Natural killer cell (primary cell): ENCODE measurements around the gene HACE1. TPM values are rescaled to one million over a fixed set of nuclear protein-coding genes. Genes with fewer than 3 reads are reported as not detected.
"Not testable (repeated sequence)": the region's sequence is repeated elsewhere in the genome, so short reads cannot be mapped to it uniquely, and the experiment has no call there.

Source experiments
- ATAC-seq, 3 donors: fragments of 150-1000 bp in 2 of 3; fragments of 200-7000 bp in 1 of 3; cut with Tn5 transposase; 1 replicate in 1 of 3; 2 replicates in 2 of 3; pipeline ENCODE4 v1.10.0; 2021; ENCODE audit warnings: mild to moderate bottlenecking in 2 of 3, moderate library complexity in 2 of 3
- DNase-seq, 2 donors: peaks; one replicate each; pipeline versions ENCODE4 v3.0.0 to v3.0.0-alpha.2; 2013 to 2021; ENCODE audit warnings: mixed read lengths in 1 of 2
- H3K27ac ChIP-seq: one replicate; pipeline ENCODE4 v1.5.1; 2013; ENCODE audit warnings: mild to moderate bottlenecking, low read length
- H3K27me3 ChIP-seq: one replicate; pipeline ENCODE4 v1.6.1; 2013; ENCODE audit warnings: low read length; ENCODE audit not compliant: control insufficient read depth, insufficient read depth
- H3K36me3 ChIP-seq: one replicate; pipeline ENCODE4 v1.6.1; 2013; ENCODE audit warnings: low read length; ENCODE audit not compliant: control insufficient read depth, insufficient read depth
- H3K4me1 ChIP-seq: one replicate; pipeline ENCODE4 v1.6.1; 2013; ENCODE audit warnings: low read length; ENCODE audit not compliant: control insufficient read depth, insufficient read depth
- H3K4me3 ChIP-seq: one replicate; pipeline ENCODE4 v1.5.1; 2013; ENCODE audit warnings: low read length
- H3K9me3 ChIP-seq: one replicate; pipeline ENCODE4 v1.6.1; 2013; ENCODE audit warnings: low read length; ENCODE audit not compliant: control insufficient read depth, insufficient read depth
- H3K27ac Mint-ChIP-seq, 2 donors: one replicate each; pipeline ENCODE4 v1.8.0; 2022; ENCODE audit warnings: mild to moderate bottlenecking in 2 of 2, mixed read lengths in 2 of 2, moderate library complexity in 1 of 2
- H3K27me3 Mint-ChIP-seq, 2 donors: one replicate each; pipeline ENCODE4 v1.8.0; 2022; ENCODE audit warnings: low read depth in 2 of 2, mixed read lengths in 2 of 2
- H3K36me3 Mint-ChIP-seq: one replicate; pipeline ENCODE4 v1.8.0; 2022; ENCODE audit warnings: mixed read lengths
- H3K4me1 Mint-ChIP-seq, 2 donors: one replicate each; pipeline ENCODE4 v1.8.0; 2022; ENCODE audit warnings: mixed read lengths in 2 of 2
- H3K4me3 Mint-ChIP-seq: one replicate; pipeline ENCODE4 v1.8.0; 2022; ENCODE audit warnings: mild to moderate bottlenecking, moderate library complexity, mixed read lengths
- H3K9me3 Mint-ChIP-seq, 2 donors: one replicate each; pipeline ENCODE4 v1.8.0; 2022; ENCODE audit warnings: mixed read lengths in 2 of 2
- CTCF ChIP-seq: fragments of 200-600 bp; IDR thresholded peaks from one replicate; pipeline ENCODE4 v1.8.0; 2022; ENCODE audit warnings: antibody characterized with exemption
- WGBS: methylation state at CpG from one replicate; pipeline ENCODE4 v1.1.7; 2013; ENCODE audit warnings: missing lambda C conversion rate; ENCODE audit not compliant: insufficient coverage; 5-methylcytosine and 5-hydroxymethylcytosine counted together
- intact Hi-C: fragments of 100-400 bp; cut with micrococcal nuclease; formaldehyde crosslinking; loops from one replicate; pipeline ENCODE4 v1.14.2; 2022
- total RNA-seq, 4 donors: library from RNA; stranded (reverse); fragments of 120-200 nt in 1 of 4; gene quantifications; one replicate each; pipeline versions ENCODE4 v1.2.3 to v1.2.4, GENCODE V29; 2013 to 2022

The HACE1 gene
- total RNA-seq, 3 donors from 2014 or later (not counting 1 experiment from before 2014, with no cell fraction given) = 9.6 to 12.6 (median 9.8) TPM

- Mint-ChIP-seq H3K4me1 (no peaks in the 10 kb centered on the region), H3K36me3 (no peaks in the 10 kb centered on the region), H3K27ac (no peak overlapping the region), H3K9me3 (no peaks in the 10 kb centered on the region), H3K4me3 (no peak overlapping the region), H3K27me3 (no peaks in the 10 kb centered on the region)
- H3K27me3 ChIP-seq = no peaks in the 10 kb centered on the region
- 67% methylated on average over 1 of the region's 2 CpGs for WGBS
- H3K36me3 ChIP-seq = peaks cover 6% of the 10 kb centered on the region
- H3K4me3 ChIP-seq = no peak overlapping the region
- ATAC-seq = no peak
- no peak for TF ChIP-seq CTCF
- no peaks in the 10 kb centered on the region for H3K9me3 ChIP-seq
- no peak for DNase-seq
- H3K4me1 ChIP-seq = no peaks in the 10 kb centered on the region
- intact Hi-C loops = no loop called here
- H3K27ac ChIP-seq = no peak overlapping the region
Measured at GRCh38 chr6:104843229-104843628, 16.5 kb downstream of the HACE1 start.

- no peaks in the 10 kb centered on the region for H3K4me1 ChIP-seq
- H3K27ac Mint-ChIP-seq = no peak overlapping the region
- no peak for ATAC-seq
- H3K36me3 Mint-ChIP-seq = no peaks in the 10 kb centered on the region
- intact Hi-C loops = no loop called here
- no peak for DNase-seq
- TF ChIP-seq CTCF = no peak
- no peaks in the 10 kb centered on the region for H3K27me3 ChIP-seq
- no peak overlapping the region for H3K4me3 ChIP-seq
- no peaks in the 10 kb centered on the region for H3K9me3 Mint-ChIP-seq
- H3K4me1 Mint-ChIP-seq = no peaks in the 10 kb centered on the region
- 92% methylated on average over 1 of the region's 1 CpG for WGBS
- no peaks in the 10 kb centered on the region for H3K9me3 ChIP-seq
- no peak overlapping the region for H3K27ac ChIP-seq
- H3K36me3 ChIP-seq = no peaks in the 10 kb centered on the region
- no peak overlapping the region for H3K4me3 Mint-ChIP-seq
- H3K27me3 Mint-ChIP-seq = no peaks in the 10 kb centered on the region
Measured at GRCh38 chr6:104837158-104837557, 22.6 kb downstream of the HACE1 start.

- H3K4me1 ChIP-seq = not testable (repeated sequence)
- 98% methylated on average over 5 of the region's 5 CpGs for WGBS
Measured at GRCh38 chr6:104836479-104837020, 23.2 kb downstream of the HACE1 start.

GRCh38 chr6:104835782-104836181 lies 23.9 kb downstream of the HACE1 start:
- no peak for TF ChIP-seq CTCF
- no peak for DNase-seq
- H3K4me1 ChIP-seq = no peaks in the 10 kb centered on the region
- Mint-ChIP-seq H3K27me3 (no peaks in the 10 kb centered on the region), H3K36me3 (no peaks in the 10 kb centered on the region), H3K4me3 (no peak overlapping the region), H3K4me1 (no peaks in the 10 kb centered on the region), H3K9me3 (no peaks in the 10 kb centered on the region), H3K27ac (no peak overlapping the region)
- intact Hi-C loops = no loop called here
- no peaks in the 10 kb centered on the region for H3K36me3 ChIP-seq
- H3K27me3 ChIP-seq = no peaks in the 10 kb centered on the region
- H3K4me3 ChIP-seq = no peak overlapping the region
- no peak overlapping the region for H3K27ac ChIP-seq
- H3K9me3 ChIP-seq = no peaks in the 10 kb centered on the region
- no peak for ATAC-seq

More at GRCh38 chr6:104836479-104837020, 23.2 kb downstream of the HACE1 start:
- H3K4me3 ChIP-seq, H3K4me1 Mint-ChIP-seq, H3K9me3 Mint-ChIP-seq, DNase-seq, intact Hi-C loops, H3K27me3 Mint-ChIP-seq, H3K9me3 ChIP-seq, H3K27ac Mint-ChIP-seq, ATAC-seq, H3K27me3 ChIP-seq, H3K36me3 Mint-ChIP-seq, H3K27ac ChIP-seq, H3K4me3 Mint-ChIP-seq, H3K36me3 ChIP-seq: not testable (repeated sequence)
